ENCODE data around the gene CLIC4.

CLIC4 gene

GRCh38 chr1:24699628-24700027, 45.6 kb upstream of the CLIC4 start:
- Histone ChIP-seq H3K27me3 (ENCODE audit: low read depth, low read length) (no peaks in the 10 kb centered on the region), H3K4me3 (ENCODE audit: low read length) (no peak overlapping the region), H4K20me1 (ENCODE audit: insufficient read depth, low read length) (no peaks in the 10 kb centered on the region), H3K36me3 (replicated peaks; ENCODE audit: low read depth, low read length) (no peaks in the 10 kb centered on the region), H3K4me1 (ENCODE audit: low read length) (peaks cover 4% of the 10 kb centered on the region; the same call in 1 of the 2 replicates), H3K9ac (ENCODE audit: low read length) (no peak overlapping the region), H3K9me3 (ENCODE audit: insufficient read depth, low read length) (no peaks in the 10 kb centered on the region), H3K4me2 (ENCODE audit: low read length) (no peak overlapping the region), H2AFZ (ENCODE audit: low read depth, low read length) (no peak overlapping the region), H3K27ac (ENCODE audit: low read length) (no peak overlapping the region), H3K79me2 (ENCODE audit: low read length) (no peaks in the 10 kb centered on the region)
- no peak for TF ChIP-seq CTCF (IDR thresholded peaks at IDR 0.05; ENCODE audit: low read depth, low read length)

- Histone ChIP-seq H3K27ac (ENCODE audit: low read length) (no peak overlapping the region), H3K4me3 (ENCODE audit: low read length) (no peak overlapping the region), H3K9ac (ENCODE audit: low read length) (no peak overlapping the region), H3K79me2 (ENCODE audit: low read length) (no peaks in the 10 kb centered on the region), H4K20me1 (ENCODE audit: insufficient read depth, low read length) (no peaks in the 10 kb centered on the region), H3K4me1 (ENCODE audit: low read length) (no peaks in the 10 kb centered on the region), H2AFZ (ENCODE audit: low read depth, low read length) (no peak overlapping the region), H3K9me3 (ENCODE audit: insufficient read depth, low read length) (no peaks in the 10 kb centered on the region), H3K27me3 (ENCODE audit: low read depth, low read length) (no peaks in the 10 kb centered on the region), H3K4me2 (ENCODE audit: low read length) (no peak overlapping the region), H3K36me3 (replicated peaks; ENCODE audit: low read depth, low read length) (no peaks in the 10 kb centered on the region)
- no peak for TF ChIP-seq EZH2phosphoT487 (IDR thresholded peaks at IDR 0.05; ENCODE audit: low read depth)
- TF ChIP-seq CTCF (IDR thresholded peaks at IDR 0.05; ENCODE audit: low read depth, low read length), result no peak
These were observed 42.5 kb upstream of the CLIC4 start for GRCh38 chr1:24702511-24703293.

- H2AFZ ChIP-seq (ENCODE audit: low read depth, low read length), result no peak overlapping the region
- no peak overlapping the region for H3K4me3 ChIP-seq (ENCODE audit: low read length)
- H3K4me2 ChIP-seq (ENCODE audit: low read length), result no peak overlapping the region
- H3K36me3 ChIP-seq (replicated peaks; ENCODE audit: low read depth, low read length), result no peaks in the 10 kb centered on the region
- no peaks in the 10 kb centered on the region for H3K9me3 ChIP-seq (ENCODE audit: insufficient read depth, low read length)
- H4K20me1 ChIP-seq (ENCODE audit: insufficient read depth, low read length), result no peaks in the 10 kb centered on the region
- TF ChIP-seq EZH2phosphoT487 (IDR thresholded peaks at IDR 0.05; ENCODE audit: low read depth) (no peak), CTCF (IDR thresholded peaks at IDR 0.05; ENCODE audit: low read depth, low read length) (no peak)
- H3K9ac ChIP-seq (ENCODE audit: low read length), result no peak overlapping the region
- H3K27me3 ChIP-seq (ENCODE audit: low read depth, low read length), result no peaks in the 10 kb centered on the region
- H3K4me1 ChIP-seq (ENCODE audit: low read length), result peaks cover 4% of the 10 kb centered on the region; the same call in 1 of the 2 replicates
- no peaks in the 10 kb centered on the region for H3K79me2 ChIP-seq (ENCODE audit: low read length)
- no peak overlapping the region for H3K27ac ChIP-seq (ENCODE audit: low read length)
These were observed 40.6 kb upstream of the CLIC4 start for GRCh38 chr1:24704411-24705259.

Data from OCI-LY3 (cell line).